Stimulated activated CD4-positive, alpha-beta T cell treated with anti-CD3 and anti-CD28 coated beads, Interleukin-12 subunit alpha, Interleukin-12 subunit beta, amount 100 ng/mL, for 48 hours (primary cell): ENCODE data around the gene MAPKAP1.

ENCODE experiments used
- DNase-seq, 3 donors: peaks; one replicate each; pipeline ENCODE4 v3.0.0-alpha.2; 2020; ENCODE audit warnings: low read depth in 2 of 3, low spot score in 1 of 3

Gene MAPKAP1

DNA sequence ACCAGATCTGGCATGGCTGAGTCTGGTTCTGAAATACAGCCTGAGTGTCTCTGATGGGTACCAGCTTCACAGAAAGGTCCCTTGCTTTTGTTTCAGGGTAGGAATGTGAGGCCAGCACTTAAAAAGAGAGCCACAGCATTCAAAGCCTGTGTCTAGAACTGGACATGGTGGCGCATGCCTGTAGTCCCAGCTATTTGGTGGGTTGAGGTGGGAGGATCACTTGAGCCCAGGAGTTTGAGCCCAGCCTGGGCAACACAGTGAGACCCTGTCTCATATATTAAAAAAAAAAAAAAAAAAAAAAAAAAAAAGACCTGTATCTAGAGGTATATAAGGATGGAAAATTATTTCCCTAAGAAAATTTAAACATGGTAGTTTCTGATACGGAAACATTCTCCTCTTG is 243.1 kb downstream of the MAPKAP1 start:
- no peak for DNase-seq

GRCh38 chr9:125462861-125463291 is 244.1 kb downstream of the MAPKAP1 start:
- DNase-seq, result no peak

DNA sequence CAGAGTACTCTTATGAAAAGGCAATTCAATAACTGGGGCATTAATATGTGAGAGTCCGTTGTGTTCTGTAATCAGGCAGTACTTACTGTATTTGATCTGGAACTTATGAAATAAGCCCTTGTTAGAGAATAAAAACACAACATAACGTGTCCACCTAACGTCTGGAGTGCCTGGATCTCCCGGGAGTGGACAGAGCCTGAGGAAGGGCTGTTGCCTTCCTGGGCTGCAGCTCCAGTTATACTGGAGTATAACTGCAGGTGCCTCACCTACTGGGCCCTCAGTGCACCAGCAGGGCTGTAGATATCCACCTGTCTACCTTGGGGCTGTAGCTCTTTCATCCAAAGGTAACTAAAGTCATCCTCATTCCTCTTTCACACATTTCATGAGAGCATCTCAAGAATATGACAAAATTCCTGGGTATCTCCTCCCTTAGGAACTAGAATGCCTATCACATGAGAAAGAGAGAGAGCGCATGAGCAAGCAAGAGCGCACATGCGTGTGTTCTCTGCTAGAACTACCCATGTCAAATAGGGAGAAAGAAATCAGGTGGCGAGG is 245.3 kb downstream of the MAPKAP1 start:
- DNase-seq, result no peak

- no peak for DNase-seq
Measured at GRCh38 chr9:125460883-125461635, 245.9 kb downstream of the MAPKAP1 start.

DNA sequence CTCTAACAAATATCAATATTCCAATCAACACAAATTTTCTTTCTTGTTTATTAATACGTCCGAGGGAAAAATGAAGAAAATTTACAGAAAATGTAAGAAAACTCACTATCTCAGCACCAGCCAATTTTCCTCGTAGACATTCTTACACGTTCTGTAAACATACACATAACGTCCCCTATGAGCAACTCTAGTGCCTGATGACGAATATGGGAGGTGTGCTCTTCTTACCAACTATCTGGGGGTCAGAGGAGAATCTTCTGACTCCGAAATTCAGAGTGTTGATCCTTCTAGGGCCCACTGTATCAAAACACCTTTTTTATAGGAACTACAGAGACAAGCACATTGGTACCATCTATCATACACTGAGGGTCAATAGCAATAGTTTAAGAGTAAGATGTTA is 246.7 kb downstream of the MAPKAP1 start:
- DNase-seq, result no peak

DNA sequence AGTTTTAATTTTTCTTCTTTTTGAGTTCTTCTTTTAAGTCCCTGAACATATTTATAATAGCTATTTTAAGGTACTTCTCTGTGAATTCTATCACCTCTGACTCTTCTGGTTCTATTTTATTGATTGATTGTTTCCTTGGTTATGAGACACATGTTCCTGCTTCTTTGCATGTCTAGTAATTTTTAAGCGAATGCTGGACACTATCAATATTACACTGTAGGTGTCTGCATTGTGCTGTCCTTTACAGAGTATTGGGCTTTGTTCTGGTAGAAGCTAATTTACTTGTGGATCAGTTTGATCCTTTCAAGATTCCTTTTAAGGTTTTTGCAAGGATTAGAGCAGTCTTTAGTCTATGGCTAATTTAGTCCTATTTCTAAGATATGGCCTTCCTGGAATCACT is 249.7 kb downstream of the MAPKAP1 start:
- no peak for DNase-seq

GRCh38 chr9:125455876-125456275 is 251.1 kb downstream of the MAPKAP1 start:
- no peak for DNase-seq

DNA sequence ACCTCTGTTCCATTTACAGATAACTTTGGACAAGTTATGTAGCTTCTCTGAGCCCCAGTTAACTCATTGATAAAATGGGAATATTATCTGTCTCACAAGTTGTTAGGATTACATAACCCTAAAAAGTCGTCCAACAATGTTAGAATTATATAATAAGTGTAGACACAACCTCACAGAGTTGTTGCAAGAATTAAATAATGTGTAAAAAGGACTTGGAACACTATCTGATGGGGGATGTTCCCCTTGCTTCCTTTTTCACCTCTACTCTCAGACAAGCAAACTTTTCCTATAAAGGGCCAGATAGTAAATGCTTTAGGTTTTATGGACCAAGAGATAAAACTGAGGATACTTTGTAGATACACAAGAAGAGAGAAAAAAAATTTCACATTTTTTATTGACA is 251.9 kb downstream of the MAPKAP1 start:
- no peak for DNase-seq

DNA sequence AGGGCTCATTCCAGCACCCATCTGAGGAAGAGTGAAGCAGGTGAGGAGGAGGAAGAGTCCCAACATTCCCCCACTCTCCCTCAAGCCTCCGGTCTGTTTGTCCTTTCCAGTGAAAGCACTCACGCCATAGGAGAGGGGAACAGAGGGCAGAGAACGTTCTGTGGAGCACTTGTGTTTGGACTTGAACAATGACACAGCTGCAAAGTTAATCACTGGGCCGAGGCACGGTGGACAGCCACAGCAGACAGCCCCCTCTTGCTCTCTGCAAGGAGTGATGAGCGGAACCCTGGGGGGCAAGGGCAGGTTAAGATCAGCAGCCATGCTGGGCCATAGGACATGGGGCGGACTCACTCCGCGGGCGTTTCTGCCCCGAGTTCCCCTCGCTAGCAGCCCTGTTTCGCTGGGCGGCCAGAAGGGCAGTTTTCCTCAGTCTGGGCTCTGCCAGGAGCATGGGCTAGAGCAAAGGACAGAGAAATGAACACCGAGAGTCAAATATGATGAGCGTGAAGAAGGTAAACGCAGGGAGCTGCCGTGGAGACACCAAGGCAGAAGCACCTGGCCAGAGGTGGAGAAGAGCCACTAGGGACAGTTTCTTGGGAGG is 259.7 kb downstream of the MAPKAP1 start:
- DNase-seq, result no peak

DNA sequence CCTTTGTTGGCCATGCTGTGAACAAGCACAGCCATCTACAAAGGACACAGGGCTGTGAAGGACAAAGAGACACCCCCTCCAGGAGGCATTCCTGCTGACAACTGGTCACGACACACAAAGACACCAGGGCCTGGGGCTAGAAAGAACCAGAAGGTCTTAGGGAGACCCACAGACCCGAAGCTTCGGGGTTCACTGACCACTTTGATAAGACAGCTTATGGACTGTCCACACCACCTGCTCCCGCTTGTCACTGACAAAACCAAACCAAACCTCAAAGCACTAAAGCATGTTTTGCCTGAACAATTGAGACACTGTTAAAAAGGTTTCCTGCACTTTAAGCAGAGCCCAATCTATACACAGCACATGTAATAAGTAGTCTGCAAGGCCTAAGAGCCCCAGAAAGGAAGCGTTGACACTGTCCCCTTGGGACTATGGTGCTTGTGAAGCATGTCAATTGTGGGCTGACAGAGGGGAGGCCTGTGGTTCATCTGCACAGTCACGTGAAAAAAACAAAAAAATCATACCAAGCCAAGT is 260.4 kb downstream of the MAPKAP1 start:
- DNase-seq, result no peak

DNA sequence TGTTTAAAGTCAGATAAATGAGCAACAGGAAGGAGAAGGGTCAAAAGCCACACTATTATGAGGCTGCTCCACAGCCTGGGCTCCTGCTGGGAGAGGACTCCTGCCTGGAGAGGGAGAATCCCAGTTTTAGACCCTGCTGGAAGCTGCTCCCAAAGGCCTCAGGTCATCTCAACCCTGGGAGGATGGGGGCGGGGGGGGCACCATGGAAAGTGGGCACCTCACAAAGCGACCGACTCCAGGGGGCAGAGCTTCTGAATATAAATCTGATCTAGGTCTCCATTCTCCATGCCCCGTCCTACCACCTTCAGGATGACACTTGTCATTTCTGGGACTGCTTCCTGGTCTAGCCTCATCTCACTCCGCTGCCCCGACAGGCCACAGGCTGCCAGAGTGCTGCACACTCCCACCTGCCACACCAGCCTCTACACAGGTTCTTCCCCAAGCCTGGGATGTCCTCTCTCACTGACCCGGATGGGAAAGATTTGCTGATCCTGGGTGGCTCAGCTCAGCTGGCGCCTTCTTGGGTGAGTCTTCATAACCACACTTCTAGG is 262.0 kb downstream of the MAPKAP1 start:
- DNase-seq, result no peak

DNA sequence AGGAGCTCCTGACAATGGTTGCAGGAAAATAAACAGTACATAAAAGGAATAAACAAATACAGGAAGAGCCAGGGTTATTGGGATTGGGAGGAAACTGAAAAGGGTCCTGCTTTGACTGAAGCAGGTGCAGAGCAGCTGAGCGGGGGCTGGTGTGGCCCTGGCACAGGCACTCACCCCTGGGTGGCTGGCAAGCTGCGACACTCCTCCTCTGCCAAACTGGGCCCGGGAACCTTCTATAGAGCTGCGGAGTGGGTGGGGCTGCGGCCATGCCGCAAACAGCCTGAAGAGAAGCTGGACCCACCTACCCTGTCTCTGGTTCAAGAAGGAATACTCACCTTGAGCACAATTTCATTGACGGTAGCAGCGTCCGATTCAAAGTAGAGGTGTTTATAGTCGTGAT is 262.8 kb downstream of the MAPKAP1 start:
- DNase-seq, result no peak

- DNase-seq, result no peak
Measured at GRCh38 chr9:125443367-125443766, 263.6 kb downstream of the MAPKAP1 start.

- DNase-seq, result no peak
Measured at GRCh38 chr9:125442452-125442851, 264.6 kb downstream of the MAPKAP1 start.

DNA sequence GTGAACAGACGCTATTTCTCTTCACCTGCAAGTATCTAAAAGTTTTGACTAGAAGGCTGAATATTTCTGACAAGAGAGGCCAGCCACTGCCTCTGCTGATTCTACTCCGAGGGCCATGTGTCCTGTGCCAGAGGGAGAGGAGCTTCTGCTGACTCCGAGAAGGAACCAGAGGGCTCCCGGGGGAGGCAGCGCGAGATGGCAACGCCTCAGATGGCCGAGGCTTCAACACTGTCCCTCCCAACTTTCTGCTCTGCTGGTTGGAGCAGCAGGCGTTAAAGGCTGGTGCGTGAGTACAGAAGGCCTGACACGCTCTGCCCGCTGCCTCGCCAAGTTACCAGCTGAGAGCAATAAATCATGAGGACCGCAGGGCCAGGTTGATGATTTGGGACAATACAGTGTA is 266.6 kb downstream of the MAPKAP1 start:
- no peak for DNase-seq

GRCh38 chr9:125439434-125440272 is 267.4 kb downstream of the MAPKAP1 start:
- no peak for DNase-seq

DNA sequence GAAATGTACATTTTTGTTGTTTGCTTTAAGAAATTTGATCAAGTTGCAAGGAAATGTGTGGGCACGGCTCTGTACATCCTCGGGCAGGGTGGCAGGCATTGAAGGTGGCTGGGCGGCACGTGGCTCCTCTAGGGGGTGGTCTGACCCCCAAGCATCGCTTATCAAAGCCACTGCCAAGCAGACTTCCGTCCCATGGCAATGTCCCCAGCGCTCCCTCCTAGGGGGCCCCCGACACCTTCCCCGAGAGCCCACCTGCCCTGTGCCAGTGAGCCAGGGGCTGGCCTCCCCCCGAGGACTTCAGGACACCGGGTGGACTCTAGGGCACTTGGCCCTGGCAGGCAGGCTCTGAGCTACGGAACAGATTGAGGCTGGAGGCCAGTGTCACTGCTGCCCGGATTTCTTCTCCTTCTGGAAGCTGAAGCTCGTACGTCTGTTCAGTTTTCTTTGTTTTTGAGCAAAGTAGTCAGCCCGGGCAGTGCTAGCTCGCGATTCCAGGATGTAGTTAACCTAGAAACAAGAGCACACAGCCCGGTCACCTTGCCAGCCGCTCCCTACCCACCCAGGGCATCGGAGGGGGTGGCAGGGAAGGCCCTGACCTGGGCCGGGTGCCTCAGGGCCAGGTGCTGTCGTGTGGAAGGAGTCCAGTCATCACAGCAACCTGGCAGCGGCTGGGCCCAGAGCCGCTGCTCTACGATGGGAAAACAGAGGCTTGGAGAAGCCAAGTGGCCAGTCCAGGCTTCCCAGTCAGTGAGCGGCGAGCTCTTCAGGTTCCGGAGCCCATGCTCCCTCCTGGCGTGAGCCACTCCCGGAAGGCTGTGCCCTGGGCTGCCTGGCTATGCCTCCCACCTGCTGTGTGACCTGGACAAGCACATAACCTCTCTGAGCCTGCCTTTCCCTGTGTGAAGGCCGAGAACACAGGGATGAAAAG is 268.2 kb downstream of the MAPKAP1 start:
- no peak for DNase-seq

DNA sequence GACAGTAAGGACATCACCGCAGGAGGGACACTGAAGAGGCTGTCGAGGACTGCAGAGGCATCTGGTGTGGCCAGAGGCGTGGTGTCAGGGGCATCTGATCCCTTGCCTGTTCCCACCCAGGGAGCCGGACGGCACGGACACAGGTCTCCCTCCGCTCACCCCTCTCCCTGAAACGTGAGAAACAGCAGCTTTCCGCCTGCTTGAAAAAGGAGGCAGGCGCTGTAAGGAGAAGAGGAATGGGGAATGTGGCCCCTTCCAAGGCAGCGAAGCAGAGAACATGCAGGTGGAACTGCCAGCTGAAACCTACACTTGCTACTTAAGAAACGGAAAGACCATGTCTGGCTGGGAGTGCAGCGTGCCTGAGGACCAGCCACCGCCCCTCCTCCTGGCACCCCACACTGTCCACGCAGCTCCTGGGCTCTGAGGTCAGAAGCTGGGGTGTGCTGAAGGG is 269.2 kb downstream of the MAPKAP1 start:
- DNase-seq, result no peak

GRCh38 chr9:125436613-125437443 is 270.2 kb downstream of the MAPKAP1 start:
- DNase-seq, result no peak
